GM18861 (cell line): ENCODE data around the gene DNAH14.
"Not testable (repeated sequence)": the region's sequence is repeated elsewhere in the genome, so short reads cannot be mapped to it uniquely, and the experiment has no call there.

ENCODE experiments used
- ATAC-seq: cut with Tn5 transposase; IDR thresholded peaks from one replicate; pipeline ENCODE4 v1.9.1; 2021; ENCODE audit not compliant: unreplicated experiment

The DNAH14 gene

GRCh38 chr1:224991550-224991949, 62.1 kb downstream of the DNAH14 start:
- not testable (repeated sequence) for ATAC-seq

GRCh38 chr1:224995602-224996001, 66.1 kb downstream of the DNAH14 start:
- no peak for ATAC-seq

DNA sequence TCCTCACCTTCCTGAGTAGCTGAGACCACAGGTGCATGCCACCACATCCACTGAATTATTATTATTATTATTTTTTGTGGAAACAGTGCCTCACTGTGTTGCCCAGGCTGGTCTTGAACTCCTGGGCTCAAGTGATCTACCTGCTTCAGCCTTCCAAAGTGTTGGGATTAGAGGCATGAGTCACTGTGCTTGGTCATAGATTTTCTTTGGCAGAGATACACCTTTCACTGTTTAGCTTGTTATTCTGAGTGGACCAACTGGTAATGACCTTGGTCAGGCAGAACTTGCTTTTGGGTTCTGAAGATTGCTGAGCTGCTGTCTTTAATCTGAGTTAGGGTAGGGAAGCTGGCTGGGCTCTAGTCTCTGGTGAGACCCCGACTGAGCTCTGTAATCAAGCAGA, 66.8 kb downstream of the DNAH14 start:
- ATAC-seq = no peak

- ATAC-seq = no peak
Observed at GRCh38 chr1:224998185-224998584, 68.7 kb downstream of the DNAH14 start.

DNA sequence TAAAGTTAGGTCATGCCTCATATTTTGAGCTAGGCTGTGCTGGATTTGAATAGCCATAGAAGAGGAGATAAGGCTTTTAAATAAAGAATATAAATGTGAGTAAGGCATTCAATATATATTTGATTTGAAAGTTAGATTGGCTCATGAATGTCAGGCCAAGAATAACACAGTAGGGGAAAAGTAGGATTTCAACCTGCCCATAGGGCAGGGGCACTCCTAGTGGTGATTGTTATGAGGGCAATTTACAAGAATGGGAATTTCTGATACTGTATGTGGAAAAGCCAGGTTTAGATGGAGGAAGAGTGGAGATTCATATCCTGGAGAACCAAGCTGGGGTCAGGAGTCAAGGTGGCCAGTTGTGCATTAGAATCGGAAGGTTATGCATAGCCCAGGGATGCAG, 74.9 kb downstream of the DNAH14 start:
- no peak for ATAC-seq

DNA sequence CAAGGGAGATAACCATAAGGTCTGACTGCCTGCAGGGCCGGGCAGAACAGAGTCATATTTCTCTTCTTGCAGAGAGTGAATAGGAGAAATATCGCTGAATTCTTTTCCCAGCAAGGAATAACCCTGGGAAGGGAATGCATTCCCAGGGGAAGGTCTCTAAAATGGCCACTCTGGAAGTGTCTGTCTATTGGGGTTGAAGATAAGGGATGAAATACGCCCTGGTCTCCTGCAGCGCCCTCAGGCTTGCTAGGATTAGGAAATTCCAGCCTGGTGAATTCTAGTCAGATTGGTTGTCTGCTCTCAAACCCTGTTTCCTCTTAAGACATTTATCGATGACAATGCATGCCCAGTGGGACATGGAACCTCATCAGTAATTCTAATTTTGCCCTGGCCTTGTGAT, 76.9 kb downstream of the DNAH14 start:
- not testable (repeated sequence) for ATAC-seq

- not testable (repeated sequence) for ATAC-seq
Observed at GRCh38 chr1:225008050-225008449, 78.6 kb downstream of the DNAH14 start.

- no peak for ATAC-seq
Observed at GRCh38 chr1:225021037-225021436, 91.6 kb downstream of the DNAH14 start.

- no peak for ATAC-seq
Observed at GRCh38 chr1:225026701-225027100, 97.2 kb downstream of the DNAH14 start.

DNA sequence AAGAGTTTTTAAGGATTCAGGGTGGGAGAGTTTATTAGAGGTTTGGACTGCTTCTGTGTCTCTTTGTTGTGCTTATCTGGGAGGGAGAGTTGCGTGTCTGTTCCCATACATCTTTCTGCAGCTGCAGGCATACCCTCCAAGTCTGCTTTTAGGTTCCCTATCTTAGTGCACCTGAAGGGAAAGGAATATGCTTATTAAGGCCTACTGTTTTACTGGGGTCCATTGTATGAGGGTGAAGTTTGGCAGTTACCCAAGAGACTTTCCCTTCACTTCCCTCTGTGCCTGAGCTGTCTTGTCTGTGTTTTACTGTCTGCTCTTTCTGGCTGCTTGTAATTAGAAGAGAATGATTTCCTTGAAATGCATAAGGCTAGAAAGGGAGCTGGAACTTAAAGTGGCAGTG, 107.0 kb downstream of the DNAH14 start:
- not testable (repeated sequence) for ATAC-seq

DNA sequence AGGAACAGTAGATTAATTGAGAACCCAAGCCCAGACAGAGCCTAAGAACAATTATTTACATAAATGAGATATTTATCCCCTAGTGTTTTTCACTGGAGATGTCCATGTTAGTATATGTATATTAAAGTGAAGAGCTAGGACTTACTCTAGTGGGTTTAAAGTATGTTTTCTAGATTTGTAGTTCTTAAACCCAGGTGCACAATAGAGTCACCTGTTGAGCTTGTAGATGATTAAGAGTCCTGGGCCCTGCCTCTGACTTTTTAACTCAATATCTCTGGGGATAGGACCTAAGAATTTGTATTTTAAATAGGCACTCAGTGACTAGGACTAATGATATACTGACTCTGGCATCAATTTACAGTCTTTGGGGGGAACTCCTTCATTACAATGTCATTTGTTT, 112.8 kb downstream of the DNAH14 start:
- no peak for ATAC-seq

GRCh38 chr1:225044258-225044657, 114.8 kb downstream of the DNAH14 start:
- ATAC-seq = no peak

GRCh38 chr1:225049594-225049993, 120.1 kb downstream of the DNAH14 start:
- ATAC-seq = no peak

DNA sequence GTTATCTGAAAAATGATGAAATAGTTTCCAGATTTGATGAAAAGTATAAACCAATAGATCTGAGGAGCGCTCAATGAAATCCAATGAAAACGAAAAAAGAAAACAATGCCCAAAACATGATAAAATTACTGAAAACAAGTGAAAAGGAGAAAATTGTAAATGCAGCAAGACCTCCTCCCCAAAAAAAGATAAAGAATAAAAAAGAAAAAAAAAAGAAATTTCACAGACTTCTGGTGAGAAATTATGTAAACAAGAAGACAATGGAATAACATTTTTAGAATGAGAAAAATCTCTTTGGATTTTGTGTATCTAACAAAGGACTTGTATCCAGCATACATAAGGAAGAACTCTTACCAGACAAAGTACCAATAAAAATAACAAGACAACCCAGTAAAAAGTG, 134.2 kb downstream of the DNAH14 start:
- ATAC-seq = no peak

DNA sequence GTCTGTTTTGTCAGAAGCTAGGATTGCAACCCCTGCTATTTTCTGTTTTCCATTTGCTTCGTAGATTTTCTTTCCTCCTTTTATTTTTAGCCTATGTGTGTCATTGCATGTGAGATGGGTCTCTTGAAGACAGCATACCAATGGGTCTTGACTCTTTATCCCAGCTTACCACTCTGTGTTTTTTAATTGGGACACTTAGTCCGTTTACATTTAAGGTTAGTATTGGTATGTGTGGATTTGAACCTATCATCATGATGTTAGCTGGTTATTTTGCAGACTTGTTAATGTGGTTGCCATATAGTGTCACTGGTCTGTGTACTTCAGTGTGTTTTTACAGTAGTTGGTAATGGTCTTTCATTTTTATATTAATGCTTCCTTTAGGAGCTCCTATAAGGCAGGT, 141.5 kb downstream of the DNAH14 start:
- no peak for ATAC-seq

- no peak for ATAC-seq
Observed at GRCh38 chr1:225097175-225097574, 167.7 kb downstream of the DNAH14 start.

- ATAC-seq = no peak
Observed at GRCh38 chr1:225111000-225111399, 181.5 kb downstream of the DNAH14 start.

DNA sequence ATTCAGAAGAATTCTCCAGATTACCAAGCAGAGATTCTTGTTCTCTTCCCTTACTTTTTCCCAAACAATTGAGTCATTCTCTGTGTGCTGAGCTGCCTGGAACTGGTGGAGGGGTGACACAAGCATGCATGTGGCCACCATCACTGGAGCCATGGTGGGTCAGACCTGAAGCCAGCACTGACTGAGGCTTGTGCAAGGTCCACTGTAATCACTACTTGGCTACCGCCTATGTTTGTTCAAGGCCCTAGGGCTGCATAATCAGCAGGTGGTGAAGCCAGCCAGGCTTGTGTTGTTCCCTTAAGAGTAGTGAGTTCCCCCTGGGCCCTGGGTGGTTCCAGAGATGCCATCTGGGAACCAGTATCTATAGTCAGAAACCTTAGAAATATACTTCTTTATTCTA, 183.8 kb downstream of the DNAH14 start:
- ATAC-seq = no peak

- no peak for ATAC-seq
Observed at GRCh38 chr1:225114354-225114990, 185.0 kb downstream of the DNAH14 start.

DNA sequence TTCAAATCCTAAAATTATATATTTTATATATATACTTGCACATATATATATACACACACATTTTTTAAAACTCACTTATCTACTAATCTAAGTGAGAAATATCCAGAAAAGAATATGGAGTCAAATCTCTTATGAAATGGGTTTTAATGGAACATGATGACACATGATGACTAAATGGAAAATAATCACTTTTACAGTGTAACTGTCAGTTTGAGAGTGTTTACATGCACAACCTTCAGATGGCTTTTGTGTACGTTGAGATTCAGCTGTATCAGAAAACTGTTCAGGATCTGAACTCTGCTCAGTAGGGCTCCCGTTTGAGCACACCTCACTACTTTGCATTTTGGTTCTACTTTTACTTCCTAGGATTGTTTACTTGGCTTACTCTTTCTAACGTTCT, 189.8 kb downstream of the DNAH14 start:
- no peak for ATAC-seq

DNA sequence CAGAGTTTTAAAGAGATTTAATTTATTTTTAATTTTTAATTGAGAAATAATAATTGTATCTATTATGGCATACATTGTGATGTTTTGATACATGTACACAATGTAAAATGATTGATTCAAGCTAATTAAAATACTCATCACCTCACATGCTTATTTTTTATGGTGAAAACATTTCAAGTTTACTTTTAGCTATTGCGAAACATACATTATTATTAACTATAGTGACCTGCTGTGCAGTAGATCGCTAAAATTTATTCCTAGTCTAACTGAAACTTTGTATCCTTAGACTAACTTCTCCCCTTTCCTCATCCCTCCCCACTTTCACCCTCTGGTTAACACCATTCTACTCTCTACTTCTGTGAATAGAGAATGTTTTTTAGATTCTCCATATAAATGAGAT, 191.6 kb downstream of the DNAH14 start:
- no peak for ATAC-seq

GRCh38 chr1:225131869-225132268, 202.4 kb downstream of the DNAH14 start:
- no peak for ATAC-seq

DNA sequence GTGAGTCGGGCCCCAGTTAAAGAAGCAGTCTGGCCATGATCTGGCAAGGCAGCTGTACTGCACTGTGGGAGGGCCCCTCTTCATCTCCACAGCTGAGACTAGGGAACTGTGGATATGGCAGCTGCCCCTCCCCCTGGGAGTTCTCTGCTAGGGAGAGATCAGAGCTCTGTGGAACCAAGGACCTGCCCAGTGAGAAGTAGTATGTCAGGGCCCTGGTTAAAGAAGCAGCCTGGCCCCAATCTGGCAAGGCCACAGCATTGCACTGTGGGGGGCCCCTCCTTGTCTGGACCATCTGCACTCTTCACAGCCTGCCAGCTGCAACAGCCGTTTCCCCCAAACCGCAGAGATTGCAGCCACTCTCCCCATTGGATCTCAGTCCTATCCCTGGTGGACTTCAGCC, 208.5 kb downstream of the DNAH14 start:
- no peak for ATAC-seq
